Upper lobe of left lung (tissue), 6 donors: ENCODE data around the gene SIRPB1. TPM values are rescaled to one million over a fixed set of nuclear protein-coding genes. Genes with fewer than 3 reads are reported as not detected.

Experiments
- ATAC-seq, 2 donors: fragments of 200-7000 bp; cut with Tn5 transposase; one replicate each; pipeline ENCODE4 v1.9.1; 2022; ENCODE audit warnings: mild to moderate bottlenecking in 2 of 2, moderate library complexity in 2 of 2; ENCODE audit not compliant: low FRiP score in 2 of 2
- DNase-seq, 2 donors: peaks; one replicate each; pipeline ENCODE4 v3.0.0-alpha.2; 2019 to 2020
- H3K27ac ChIP-seq, 4 donors: fragments of 200-600 bp; sonication (generic); one replicate each; pipeline ENCODE4 v1.5.1; 2016 to 2019
- H3K27me3 ChIP-seq, 4 donors: fragments of 200-600 bp; sonication (generic); one replicate each; pipeline ENCODE4 v1.5.1; 2017 to 2019
- H3K36me3 ChIP-seq, 4 donors: fragments of 200-600 bp; sonication (generic); one replicate each; pipeline ENCODE4 v1.5.1; 2016 to 2019
- H3K4me1 ChIP-seq, 4 donors: fragments of 200-600 bp; sonication (generic); one replicate each; pipeline ENCODE4 v1.5.1; 2018 to 2019
- H3K4me3 ChIP-seq, 4 donors: fragments of 200-600 bp; sonication (generic); one replicate each; pipeline ENCODE4 v1.5.1; 2017 to 2019; ENCODE audit warnings: mild to moderate bottlenecking in 2 of 4, moderate library complexity in 1 of 4
- H3K9me3 ChIP-seq, 4 donors: fragments of 200-600 bp; sonication (generic); one replicate each; pipeline ENCODE4 v1.5.1; 2018 to 2019
- CTCF ChIP-seq, 6 experiments: fragments of 450-650 bp in 4 of 6; fragments of 200-600 bp in 2 of 6; sonication (generic) in 2 of 6; IDR thresholded peaks; one replicate each; pipeline ENCODE4 v1.5.1; 2016 to 2019; ENCODE audit warnings: antibody characterized with exemption in 6 of 6
- EP300 ChIP-seq, 4 donors: sonication (generic); formaldehyde crosslinking; IDR thresholded peaks; one replicate each; pipeline ENCODE4 v1.5.1; 2017; ENCODE audit warnings: antibody characterized with exemption in 4 of 4, control low read depth in 2 of 4
- POLR2A ChIP-seq, 4 donors: fragments of 450-650 bp; IDR thresholded peaks; one replicate each; pipeline ENCODE4 v1.5.1; 2016 to 2017; ENCODE audit warnings: antibody characterized with exemption in 4 of 4, mild to moderate bottlenecking in 2 of 4
- POLR2AphosphoS5 ChIP-seq, 2 donors: sonication (generic); formaldehyde crosslinking; IDR thresholded peaks; one replicate each; pipeline ENCODE4 v1.5.1; 2017; ENCODE audit warnings: antibody characterized with exemption in 2 of 2
- WGBS, 2 donors: methylation state at CpG; one replicate each; pipeline ENCODE4 v1.1.5; 2017 to 2018; 5-methylcytosine and 5-hydroxymethylcytosine counted together
- total RNA-seq, 6 donors: library from RNA; depleted of rRNA in 4 of 6; stranded (reverse); fragments of >200 nt in 4 of 6; gene quantifications; one replicate each; pipeline versions ENCODE4 v1.1.0 to v1.2.1, GENCODE V29; 2016 to 2021
- donor health status: DM: no; HTN: no; CAD: no; lungs with moderate emphysema.
- donor health status: DM: no; HTN: yes; CAD: no; lungs with severe emphysema.

The SIRPB1 gene
- total RNA-seq, result 10 to 100 TPM; 15.7 to 52.0 (median 25.3) TPM

- Histone ChIP-seq H3K9me3 (peaks cover 0 to 9% (median 0%) of the 10 kb centered on the region in 4 donors), H3K4me1 (peaks cover 0 to 17% (median 5%) of the 10 kb centered on the region in 4 donors), H3K36me3 (no peaks in the 10 kb centered on the region), H3K4me3 (peak within 1 kb of the TSS in 1 of 4 donors; percentile 26), H3K27ac (peak within 1 kb of the TSS; percentile 68 to 87 (median 84)), H3K27me3 (no peaks in the 10 kb centered on the region)
- ATAC-seq (peak; percentile 68 to 77), DNase-seq (peak in 1 of 2 donors; percentile 59)
- no peak for TF ChIP-seq EP300 (IDR thresholded peaks at IDR 0.05)
- peak in 1 of 2 donors; percentile 30 for TF ChIP-seq POLR2AphosphoS5 (IDR thresholded peaks at IDR 0.05)
- 49 to 59% methylated on average over 5 of the region's 5 CpGs for WGBS, 2 donors
These were observed at the start of gene SIRPB1 for GRCh38 chr20:1619861-1620444. SIRPB1 (minus strand) TSS chr20:1620009; CDS start chr20:1619944, 65 bp downstream.

GRCh38 chr20:1669304-1669703 lies 49.5 kb upstream of the SIRPB1 start:
- H3K4me1 ChIP-seq, result peaks cover 0 to 2% (median 0%) of the 10 kb centered on the region in 4 donors
- WGBS, 2 donors, result 84 to 87% methylated on average over 5 of the region's 5 CpGs
- ATAC-seq, result no peak

GRCh38 chr20:1667502-1668085 lies 47.8 kb upstream of the SIRPB1 start:
- TF ChIP-seq POLR2A (IDR thresholded peaks at IDR 0.05), result no peak
- no peak for TF ChIP-seq CTCF (IDR thresholded peaks at IDR 0.05)
- TF ChIP-seq POLR2AphosphoS5 (IDR thresholded peaks at IDR 0.05), result no peak
- TF ChIP-seq EP300 (IDR thresholded peaks at IDR 0.05), result no peak
- DNase-seq (no peak), ATAC-seq (no peak)
- 50 to 56% methylated on average over 1 of the region's 1 CpG for WGBS, 2 donors
- Histone ChIP-seq H3K4me3 (no peak overlapping the region), H3K4me1 (peaks cover 0 to 2% (median 0%) of the 10 kb centered on the region in 4 donors), H3K27me3 (no peaks in the 10 kb centered on the region), H3K9me3 (no peaks in the 10 kb centered on the region), H3K36me3 (no peaks in the 10 kb centered on the region), H3K27ac (no peak overlapping the region)

More at GRCh38 chr20:1669304-1669703, 49.5 kb upstream of the SIRPB1 start:
- no peaks in the 10 kb centered on the region for H3K9me3 ChIP-seq
- no peak overlapping the region for H3K27ac ChIP-seq
- TF ChIP-seq POLR2A (IDR thresholded peaks at IDR 0.05), result no peak
- no peak for TF ChIP-seq EP300 (IDR thresholded peaks at IDR 0.05)
- TF ChIP-seq CTCF (IDR thresholded peaks at IDR 0.05), result no peak
- TF ChIP-seq POLR2AphosphoS5 (IDR thresholded peaks at IDR 0.05), result no peak
- DNase-seq, result no peak
- H3K27me3 ChIP-seq, result no peaks in the 10 kb centered on the region
- H3K4me3 ChIP-seq, result no peak overlapping the region
- H3K36me3 ChIP-seq, result no peaks in the 10 kb centered on the region

- H3K9me3 ChIP-seq, result no peaks in the 10 kb centered on the region
- 70 to 90% methylated on average over 4 to 5 of the region's 5 CpGs for WGBS, 2 donors
- H3K4me3 ChIP-seq, result no peak overlapping the region
- H3K27me3 ChIP-seq, result no peaks in the 10 kb centered on the region
- no peaks in the 10 kb centered on the region for H3K36me3 ChIP-seq
- no peak overlapping the region for H3K27ac ChIP-seq
- TF ChIP-seq CTCF (IDR thresholded peaks at IDR 0.05), result no peak
- no peak for TF ChIP-seq EP300 (IDR thresholded peaks at IDR 0.05)
- TF ChIP-seq POLR2AphosphoS5 (IDR thresholded peaks at IDR 0.05), result no peak
- no peak for TF ChIP-seq POLR2A (IDR thresholded peaks at IDR 0.05)
- no peak for DNase-seq
- ATAC-seq, result no peak
- H3K4me1 ChIP-seq, result peaks cover 0 to 2% (median under 1%) of the 10 kb centered on the region in 4 donors
These were observed 47.0 kb upstream of the SIRPB1 start for GRCh38 chr20:1666802-1667201.

- Histone ChIP-seq H3K27ac (no peak overlapping the region), H3K36me3 (no peaks in the 10 kb centered on the region), H3K27me3 (no peaks in the 10 kb centered on the region), H3K4me1 (peaks cover 0 to 6% (median 1%) of the 10 kb centered on the region in 4 donors), H3K9me3 (no peaks in the 10 kb centered on the region), H3K4me3 (no peak overlapping the region)
- ATAC-seq (no peak), DNase-seq (no peak)
- TF ChIP-seq POLR2AphosphoS5 (IDR thresholded peaks at IDR 0.05), result no peak
- no peak for TF ChIP-seq POLR2A (IDR thresholded peaks at IDR 0.05)
- no peak for TF ChIP-seq CTCF (IDR thresholded peaks at IDR 0.05)
- no peak for TF ChIP-seq EP300 (IDR thresholded peaks at IDR 0.05)
- whole genome bisulfite sequencing, 2 donors, result 83 to 98% methylated on average over 2 to 3 of the region's 3 CpGs
These were observed 45.5 kb upstream of the SIRPB1 start for GRCh38 chr20:1665345-1665744.
